Stimulated activated CD4-positive, alpha-beta T cell treated with anti-CD3 and anti-CD28 coated beads, TNF-alpha, amount 100 ng/mL, for 1 hour (primary cell): ENCODE results near the gene PLAA.

Experiments
- DNase-seq, 3 donors: peaks; one replicate each; pipeline ENCODE4 v3.0.0-alpha.2; 2020; ENCODE audit warnings: low read depth in 3 of 3, low spot score in 1 of 3

PLAA gene

DNA sequence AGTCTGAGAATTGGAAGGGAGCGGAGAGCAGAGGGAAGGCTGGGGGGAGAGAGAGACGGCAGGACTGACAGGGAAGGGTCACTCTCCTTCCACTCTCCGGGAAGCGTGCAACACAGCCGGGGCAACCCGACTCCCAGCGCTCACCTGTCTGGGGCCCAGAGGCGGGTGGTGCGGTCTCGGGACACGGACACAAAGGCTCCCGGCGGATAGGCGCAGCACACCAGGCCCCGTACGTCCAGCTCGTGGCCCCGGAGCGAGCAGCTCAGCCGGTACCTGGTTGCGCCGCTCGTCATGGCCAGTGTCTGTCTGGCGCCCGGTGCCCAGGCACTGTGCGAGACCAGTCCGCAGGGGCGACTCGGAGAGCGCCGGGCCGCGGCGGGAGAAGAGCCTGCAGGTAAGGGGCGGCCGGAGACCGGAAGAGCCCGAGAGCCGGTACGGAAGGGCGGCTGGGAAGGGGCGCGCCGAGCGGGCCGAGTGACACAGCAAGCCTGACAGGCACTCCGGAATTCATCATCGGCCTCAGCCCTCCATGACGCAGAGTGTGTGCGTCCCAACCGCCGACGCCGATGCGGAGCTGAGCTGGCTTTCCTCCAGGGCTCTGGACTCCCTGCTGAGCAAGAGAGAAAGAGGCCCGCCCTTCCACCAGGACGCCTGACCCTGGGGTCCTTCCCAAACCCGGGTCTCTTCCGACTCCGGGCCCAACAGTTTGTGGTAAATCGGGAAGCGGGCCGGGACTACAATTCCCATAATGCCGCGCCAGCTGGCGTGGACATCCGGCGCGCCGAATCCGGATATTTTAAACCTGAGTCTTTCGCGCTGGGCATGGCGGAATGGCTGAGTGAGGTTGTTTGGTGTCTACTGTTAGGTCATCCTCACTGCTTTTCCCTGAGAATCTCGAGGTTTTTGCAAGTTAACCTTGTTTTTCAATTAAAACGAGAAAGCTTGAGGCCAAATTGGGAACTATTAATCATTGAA is at the start of gene PLAA:
Gene PLAA, minus strand, starts transcription at position 490 of the 975 bp plus-strand sequence. Its CDS starts 197 bp downstream, at position 293.
- peak; percentile 49 to 75 (median 60) for DNase-seq

DNA sequence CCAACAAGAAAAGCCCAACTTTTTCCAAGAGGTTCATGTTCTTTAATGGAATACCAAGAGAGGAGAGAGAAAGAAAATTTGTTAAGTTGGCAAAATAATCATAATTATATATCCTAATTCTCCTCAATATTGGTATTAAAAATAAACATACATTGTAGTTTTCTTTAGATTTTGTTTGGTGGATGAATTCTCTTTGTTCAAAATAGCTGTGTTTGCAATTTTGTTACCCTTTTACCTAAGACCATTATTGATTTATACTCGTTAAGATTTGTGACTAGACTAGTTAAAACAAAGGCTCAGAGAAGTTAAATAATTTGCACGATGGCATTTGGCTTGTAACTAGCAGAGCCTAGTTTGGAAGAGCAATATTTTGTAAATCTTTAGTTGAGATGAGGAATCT is 48.8 kb upstream of the PLAA start:
- DNase-seq = no peak

GRCh38 chr9:26983340-26983739 is 36.3 kb upstream of the PLAA start:
- DNase-seq = no peak

DNA sequence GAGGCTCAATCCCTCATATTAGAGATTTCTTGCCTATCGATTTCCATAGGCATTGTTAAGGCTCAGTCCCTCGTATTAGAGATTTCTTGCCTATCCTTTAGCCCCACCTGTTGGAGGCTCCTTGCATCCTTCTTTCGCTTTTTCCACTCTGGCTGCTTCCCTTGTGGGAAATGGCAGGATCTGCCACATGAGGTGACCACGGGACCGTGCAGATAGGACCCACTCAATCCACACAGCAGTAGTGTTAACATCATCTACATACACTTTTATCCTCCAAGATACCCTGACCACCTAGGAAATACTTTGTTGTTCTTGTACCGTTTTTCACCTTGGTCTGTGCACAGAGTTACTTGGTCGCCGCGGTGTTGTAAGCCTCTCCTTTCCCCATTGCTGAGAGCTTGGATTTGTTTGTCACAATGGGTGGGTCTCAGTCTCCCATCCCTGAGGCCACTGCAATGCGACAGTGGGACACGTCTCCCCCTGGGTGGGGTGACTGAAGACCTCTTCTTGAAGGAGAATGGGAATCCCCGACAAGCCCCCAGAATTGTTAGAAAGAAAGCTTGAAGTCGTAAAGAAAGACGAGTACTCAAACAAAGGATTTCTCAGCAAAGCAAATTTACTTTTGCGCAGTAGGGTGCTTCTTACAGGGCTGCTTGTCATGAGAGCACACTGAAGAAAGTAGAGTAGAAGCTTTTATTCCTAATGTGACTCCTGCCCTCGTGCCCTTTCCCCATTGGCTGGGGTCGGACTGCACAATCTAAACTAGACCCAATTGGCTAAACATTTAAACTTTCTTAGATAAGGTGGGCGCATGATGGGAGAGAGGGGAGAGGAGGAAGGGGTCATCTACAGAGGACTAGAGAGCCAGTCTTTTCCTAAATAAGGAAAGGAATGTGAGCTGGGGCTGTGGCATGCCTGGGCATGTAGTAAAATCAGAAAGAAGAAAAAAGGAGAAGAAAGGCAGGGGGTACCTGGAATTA is 29.0 kb upstream of the PLAA start:
- no peak for DNase-seq

DNA sequence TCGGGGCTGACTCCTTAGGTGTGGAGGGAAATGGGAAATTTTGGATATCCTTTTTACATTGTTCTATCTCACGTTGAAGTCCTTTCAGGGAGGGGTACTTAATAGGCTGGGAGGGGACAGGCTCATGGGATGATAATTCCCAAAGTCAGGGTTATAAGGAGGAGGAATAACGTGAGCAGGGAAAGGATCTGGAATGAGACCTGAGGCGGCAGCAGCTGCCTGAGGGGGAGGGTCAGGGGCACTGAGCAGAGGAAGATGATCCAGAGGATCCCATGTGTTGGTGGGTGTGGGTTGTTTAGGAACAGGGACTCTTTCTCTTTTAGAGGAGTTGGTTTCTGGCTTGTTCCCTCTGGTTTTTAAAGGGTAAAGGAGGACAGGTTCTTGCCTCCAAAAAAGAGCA is 27.9 kb upstream of the PLAA start:
- no peak for DNase-seq

DNA sequence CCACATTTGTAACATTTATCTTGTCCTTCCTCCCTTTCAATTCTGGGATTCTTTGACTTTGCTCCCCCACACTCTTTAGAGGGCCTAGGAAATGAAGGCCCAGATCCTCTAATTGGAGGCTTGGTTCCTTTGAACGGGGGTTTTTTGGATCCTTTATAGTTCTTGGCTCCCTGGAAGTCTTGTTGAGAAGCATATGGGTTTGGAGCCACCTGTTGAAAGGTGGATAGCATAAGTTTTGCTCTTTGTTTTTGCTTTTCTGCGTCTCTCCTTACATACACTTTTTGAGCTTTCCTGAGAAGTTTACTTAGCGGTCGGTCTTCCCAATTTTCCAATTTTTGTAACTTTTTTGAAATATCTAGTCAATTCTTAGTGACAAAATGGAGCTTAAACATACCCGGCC is 26.9 kb upstream of the PLAA start:
- no peak for DNase-seq

- DNase-seq = no peak
These were observed 24.7 kb upstream of the PLAA start for GRCh38 chr9:26971721-26972120.

GRCh38 chr9:26956860-26957233 is 9.8 kb upstream of the PLAA start:
- no peak for DNase-seq

GRCh38 chr9:26955921-26956859 is 9.1 kb upstream of the PLAA start, which contains the start of gene IFT74:
Gene IFT74, plus strand, starts transcription at chr9:26956412. Its CDS starts 5,556 bp downstream, at chr9:26961968.
- peak; percentile 78 to 82 (median 80) for DNase-seq

DNA sequence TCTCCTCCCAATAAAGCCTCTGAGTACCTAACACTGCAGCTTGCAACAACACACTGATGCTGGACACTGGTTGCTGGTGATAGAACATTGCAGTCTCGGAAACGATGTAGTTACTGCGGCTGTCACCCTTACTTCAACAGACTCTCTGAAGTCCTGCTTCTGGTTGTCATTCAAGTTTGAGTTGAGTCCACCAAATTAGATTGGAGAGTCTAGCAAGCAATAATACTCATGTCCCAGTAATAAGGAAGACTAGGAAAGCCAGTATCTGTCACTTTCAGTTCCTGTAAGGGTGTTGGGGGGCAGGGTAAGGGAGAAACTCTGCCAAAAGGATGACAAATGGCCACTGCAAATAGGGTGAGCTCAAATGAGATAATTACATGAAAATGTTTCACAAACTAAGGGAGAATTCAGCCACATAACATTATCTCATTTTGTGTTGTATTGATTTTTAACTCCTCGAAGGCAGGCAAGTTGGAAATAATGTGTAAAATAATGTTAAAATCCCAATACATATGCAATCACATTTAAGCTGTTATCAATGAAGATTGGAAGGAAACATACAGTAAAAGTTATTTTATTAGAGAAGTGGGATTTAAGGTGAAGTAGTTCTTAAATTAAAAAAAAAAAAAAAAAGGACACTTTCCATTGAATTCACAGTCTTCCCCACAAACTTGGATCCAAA is 8.3 kb upstream of the PLAA start:
- no peak for DNase-seq

- DNase-seq = no peak
These were observed 7.0 kb upstream of the PLAA start for GRCh38 chr9:26954050-26954508.

DNA sequence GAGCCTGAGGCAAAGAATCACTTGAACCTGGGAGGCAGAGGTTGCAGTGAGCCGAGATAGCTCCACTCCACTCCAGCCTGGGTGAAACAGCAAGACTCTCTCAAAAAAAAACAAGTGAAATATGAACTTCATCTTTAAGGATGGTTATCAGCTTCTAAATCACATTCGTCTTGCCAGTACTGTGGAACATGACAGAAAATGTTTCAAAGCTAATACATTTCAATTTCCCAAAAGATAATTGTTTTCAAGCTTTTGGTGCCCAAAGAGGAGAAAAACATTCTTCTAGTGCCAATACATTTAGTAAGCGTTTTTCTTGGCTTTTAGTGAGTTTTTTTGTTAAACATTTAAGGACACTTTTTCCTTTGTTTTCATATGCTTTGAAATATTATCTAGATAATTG is 4.8 kb upstream of the PLAA start:
- DNase-seq = no peak

GRCh38 chr9:26950521-26950920 is 3.5 kb upstream of the PLAA start:
- DNase-seq = no peak

GRCh38 chr9:26949637-26950069 is 2.6 kb upstream of the PLAA start:
- DNase-seq = no peak

DNA sequence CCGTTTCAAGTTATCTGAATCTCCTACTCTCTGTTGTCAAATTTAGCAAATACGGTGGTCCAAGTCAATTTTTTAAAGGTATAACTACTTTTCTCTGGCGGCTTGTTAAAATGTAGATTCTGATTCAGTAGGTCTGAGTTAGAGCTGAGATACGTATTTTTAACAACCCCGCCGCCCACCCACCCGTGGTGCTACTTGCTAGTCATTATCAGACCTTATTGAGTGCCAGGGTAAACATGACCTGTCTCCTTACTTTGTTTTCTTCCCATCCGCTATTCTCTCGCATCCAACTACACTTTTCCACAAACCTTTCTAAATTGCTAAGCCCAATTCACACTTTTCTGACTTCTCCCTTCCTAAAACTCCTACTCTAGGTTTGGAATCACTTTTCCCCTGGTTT is 694 bp upstream of the PLAA start:
- no peak for DNase-seq

- no peak for DNase-seq
These were observed 1.5 kb downstream of the PLAA start for GRCh38 chr9:26945591-26945990.

- DNase-seq = no peak
These were observed 6.3 kb downstream of the PLAA start for GRCh38 chr9:26940779-26941178.

DNA sequence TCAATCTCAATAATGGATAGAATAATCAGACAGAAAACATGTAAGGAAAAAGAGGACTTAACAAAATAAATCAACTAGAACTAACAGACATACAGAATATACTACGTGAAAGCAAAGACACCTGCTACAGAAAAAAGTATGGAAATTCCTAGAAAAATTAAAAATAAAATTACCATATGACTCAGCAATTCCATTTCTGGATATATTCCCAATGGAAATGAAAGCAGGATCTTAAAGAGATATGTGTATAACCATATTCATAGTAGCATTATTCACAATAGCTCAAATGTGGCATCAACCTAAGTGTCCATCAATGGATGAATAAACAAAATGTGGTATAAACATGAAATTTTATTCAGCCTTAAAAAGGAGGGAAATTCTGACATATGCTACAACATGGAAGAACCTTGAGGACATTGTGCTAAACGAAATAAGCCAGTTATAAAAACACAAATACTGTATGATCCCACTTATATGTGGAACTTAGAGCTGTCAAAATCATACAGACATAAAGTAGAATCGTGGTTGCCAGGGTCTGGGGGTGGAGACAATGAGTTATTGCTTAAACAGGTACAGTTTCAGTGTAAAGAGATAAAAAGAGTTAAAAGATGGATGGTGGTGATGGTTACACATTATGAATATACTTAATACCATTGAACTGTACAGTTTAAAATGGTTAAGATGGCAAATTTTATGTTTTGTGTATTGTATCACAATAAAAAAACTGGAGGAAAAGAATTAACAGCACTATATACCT is 6.9 kb downstream of the PLAA start:
- DNase-seq = no peak

DNA sequence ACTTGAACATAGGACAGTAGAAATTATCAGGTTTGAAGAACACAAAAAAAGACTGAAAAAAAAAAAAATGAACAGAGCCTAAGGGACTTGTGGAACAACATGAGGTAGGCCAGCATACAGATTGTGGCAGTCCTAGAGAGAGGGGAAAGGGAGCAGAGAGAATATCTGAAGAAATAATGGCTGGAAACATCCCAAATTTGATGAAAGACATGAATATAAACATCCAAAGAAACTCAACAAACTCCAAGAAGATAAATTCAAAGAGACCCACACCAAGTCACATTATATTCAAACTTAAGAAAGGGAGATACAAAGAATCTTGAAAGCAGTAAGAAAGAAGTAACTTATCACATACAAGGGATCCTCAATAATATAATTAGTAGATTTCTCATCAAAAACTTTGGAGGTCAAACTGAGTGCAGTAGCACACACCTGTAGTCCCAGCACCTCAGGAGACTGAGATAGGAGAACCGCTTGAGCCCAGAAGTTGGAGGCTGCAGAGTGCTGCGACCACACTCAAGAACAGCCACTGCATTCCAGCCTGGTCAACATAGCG is 9.1 kb downstream of the PLAA start:
- DNase-seq = no peak
